NCI-H2107 treated with DMSO at 0.1 percent for 48 hours (cell line): ENCODE results near the gene EPHB2.
"Not testable (repeated sequence)": the region's sequence is repeated elsewhere in the genome, so short reads cannot be mapped to it uniquely, and the experiment has no call there.

Source experiments
- DNase-seq: peaks from one replicate; lab custom pipeline; 2025; ENCODE audit not compliant: unreplicated experiment; lab: John Stamatoyannopoulos, UW

Gene EPHB2

GRCh38 chr1:22831729-22832413 lies 121.2 kb downstream of the EPHB2 start:
- no peak for DNase-seq

DNA sequence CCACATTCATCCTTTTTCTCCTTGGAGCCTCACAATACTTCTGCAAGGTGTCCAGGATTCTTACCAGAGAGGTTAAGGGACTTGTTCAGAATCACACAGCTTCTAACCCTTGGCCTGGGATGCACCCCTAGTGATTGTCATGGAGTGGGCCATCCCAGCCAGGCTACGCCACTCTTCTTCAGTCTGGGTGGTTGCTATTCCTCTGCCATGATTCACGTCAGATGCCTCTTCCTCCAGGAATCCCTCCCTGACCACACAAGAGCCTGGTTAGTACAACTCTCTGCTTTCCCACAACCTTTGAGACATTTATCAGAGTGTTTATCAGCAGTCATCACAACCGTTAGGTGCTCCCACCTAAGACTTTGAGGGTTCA lies 121.8 kb downstream of the EPHB2 start:
- DNase-seq = no peak

DNA sequence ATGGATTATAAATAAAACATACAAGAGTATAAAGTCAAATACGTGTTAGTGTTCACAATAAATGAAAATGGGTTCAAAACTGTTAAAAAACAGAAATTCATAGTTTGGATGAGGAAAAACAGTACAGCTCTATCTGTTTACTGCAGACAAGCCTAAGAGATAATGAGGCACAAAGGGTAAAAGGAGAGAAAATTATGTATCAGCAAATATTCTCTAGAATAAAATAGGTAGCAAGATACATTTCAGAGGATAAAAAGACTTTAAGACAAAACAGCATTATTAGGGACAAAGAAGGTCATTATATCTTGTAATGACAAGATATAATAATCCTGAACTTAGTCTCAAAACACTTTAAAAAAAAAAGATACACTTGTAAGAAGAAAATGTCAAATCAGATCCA lies 123.1 kb downstream of the EPHB2 start:
- no peak for DNase-seq

DNA sequence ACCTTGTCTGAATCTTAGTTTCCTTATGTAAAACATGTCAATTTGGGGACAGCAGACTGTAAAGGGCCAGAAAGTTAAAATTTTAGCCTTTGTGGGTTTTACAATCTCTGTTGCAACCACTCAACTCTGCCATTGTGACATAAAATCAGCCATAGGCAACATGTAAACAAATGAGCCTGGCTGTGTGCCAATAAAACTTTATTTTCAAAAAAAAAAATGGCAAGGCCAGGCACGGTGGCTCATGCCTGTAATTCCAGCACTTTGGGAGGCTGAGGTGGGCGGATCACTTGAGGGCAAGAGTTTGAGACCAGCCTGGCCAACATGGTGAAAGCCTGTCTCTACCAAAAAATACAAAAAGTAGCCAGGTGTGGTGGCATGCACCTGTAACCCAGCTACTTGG lies 123.8 kb downstream of the EPHB2 start:
- not testable (repeated sequence) for DNase-seq

DNA sequence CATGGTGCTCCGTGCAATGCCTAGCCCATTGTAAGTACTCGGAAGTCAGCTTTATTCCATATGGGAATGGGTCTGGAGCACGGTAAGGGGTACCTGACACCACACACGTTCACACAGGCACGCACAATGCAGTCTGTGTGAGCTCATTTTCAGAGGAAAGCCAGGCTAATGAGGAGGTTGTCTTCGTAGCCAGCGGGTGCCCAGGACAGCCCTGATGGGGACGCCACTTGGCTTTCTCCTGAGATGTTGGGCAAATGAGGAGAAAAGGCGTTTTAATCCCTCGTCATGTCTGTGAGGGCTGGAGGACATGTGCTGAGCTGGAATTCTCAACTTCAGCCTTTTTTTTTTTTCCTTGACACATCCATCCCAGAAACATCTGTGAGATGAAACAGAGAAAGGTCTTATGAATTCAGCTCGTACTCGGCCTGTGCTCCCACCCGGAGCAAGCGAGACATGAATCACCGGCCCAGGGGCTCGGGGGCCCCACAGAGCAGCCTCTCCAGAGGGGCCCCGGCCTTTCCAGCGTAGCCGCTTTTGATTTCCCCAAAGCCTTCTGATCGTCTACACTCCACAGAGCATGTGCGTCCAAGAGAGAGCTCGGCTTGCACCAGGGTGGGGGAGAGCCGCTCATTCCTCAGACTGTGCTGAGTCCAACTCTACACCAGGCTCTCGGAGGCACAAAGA lies 125.1 kb downstream of the EPHB2 start:
- DNase-seq = no peak

DNA sequence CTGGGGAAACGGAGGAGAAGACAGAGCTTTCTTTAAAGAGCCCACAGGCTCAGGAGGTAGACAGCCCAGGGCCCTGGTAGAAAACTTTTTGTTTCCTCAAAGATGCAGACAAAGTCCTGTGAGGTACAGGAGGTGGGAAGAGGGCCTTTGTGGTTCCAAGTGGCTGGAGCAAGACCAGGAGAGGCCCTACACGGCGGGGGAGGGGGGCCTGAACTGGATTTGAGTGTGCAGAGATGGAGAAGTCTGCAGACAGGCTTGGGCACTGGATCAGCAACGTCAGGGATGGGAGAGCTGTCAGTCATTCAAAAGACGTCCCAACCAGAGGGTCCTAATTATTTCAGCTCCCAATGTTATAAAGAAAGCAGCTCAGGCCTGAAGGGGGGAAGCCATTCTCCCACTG lies 126.2 kb downstream of the EPHB2 start:
- no peak for DNase-seq

DNA sequence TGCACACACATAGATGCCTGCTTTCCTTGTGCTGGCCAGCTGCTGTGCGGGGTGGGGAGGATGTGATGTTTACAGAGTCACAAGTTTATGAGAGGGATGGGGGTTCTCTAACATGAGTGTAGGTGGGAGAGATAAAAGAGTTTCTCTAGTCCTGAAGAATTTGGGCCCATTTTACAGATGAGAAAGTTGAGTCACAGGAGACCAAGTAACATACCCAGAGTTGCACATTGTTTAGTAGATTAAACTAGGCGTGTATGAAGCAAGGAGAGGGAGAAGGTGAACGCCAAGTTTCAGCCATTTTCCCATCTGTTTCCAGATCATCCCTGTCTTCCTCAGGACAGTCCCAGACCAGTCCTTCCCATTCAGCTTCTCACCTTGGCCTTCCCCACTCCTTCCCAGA lies 126.7 kb downstream of the EPHB2 start:
- no peak for DNase-seq

- DNase-seq = no peak
These were observed 128.3 kb downstream of the EPHB2 start for GRCh38 chr1:22838965-22839364.

DNA sequence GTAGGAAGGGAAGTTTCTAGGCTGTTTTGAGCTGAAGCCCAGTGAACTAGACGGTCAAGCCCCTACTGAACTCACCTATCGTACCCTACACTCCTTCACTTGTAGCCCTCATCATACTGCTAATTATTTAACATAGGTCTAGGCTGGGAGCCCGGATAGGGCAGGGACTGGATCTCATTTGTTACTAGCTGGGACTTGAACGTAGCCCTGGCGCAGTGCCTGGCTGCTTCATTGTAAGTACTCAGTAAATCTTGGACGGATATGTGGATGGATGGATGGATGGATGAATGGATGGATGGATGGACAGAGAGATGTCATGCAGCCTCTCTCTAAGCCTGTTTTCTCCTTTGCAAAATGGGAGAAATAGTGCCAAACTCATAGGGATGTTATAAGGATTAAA lies 129.2 kb downstream of the EPHB2 start:
- no peak for DNase-seq

DNA sequence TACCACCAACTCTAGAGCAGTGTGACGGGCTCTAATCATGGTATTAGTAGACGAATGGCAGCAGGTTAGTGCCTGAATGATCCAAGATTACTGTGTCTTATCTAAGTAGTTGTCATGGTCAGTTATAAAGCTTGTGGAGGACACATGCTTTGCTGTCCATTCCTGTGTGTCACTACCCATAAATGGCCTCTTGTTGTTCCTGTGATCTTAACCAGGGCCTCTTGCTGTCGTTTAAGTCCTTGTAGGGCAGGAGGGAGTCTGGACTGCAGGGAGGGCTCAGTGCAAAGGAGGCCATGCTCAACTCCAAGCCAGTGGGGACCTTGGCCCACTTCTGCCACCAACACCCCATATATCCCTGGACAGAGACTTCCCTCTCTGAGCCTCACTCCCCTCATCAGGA lies 130.5 kb downstream of the EPHB2 start:
- DNase-seq = no peak

DNA sequence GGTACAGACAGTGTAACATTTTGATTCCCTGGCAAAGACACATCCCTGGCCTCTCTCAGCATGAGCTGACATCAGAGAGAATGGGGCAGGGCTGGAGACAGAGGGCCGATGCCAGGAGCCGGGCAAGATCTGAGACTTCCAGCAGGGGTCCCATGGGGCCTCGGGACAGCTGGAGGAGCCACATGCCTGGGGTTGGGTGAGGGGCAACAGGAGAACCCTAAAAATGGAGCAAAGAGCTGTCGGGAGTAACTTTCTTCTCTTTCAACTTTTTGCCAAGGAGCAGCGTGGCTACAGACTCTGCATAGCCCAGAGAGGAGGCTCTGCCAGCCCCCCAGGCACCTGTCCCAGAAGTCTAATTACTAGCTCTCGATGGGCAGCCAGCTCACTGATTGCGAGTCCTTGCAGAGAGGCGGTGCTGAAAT lies 131.2 kb downstream of the EPHB2 start:
- DNase-seq = no peak

DNA sequence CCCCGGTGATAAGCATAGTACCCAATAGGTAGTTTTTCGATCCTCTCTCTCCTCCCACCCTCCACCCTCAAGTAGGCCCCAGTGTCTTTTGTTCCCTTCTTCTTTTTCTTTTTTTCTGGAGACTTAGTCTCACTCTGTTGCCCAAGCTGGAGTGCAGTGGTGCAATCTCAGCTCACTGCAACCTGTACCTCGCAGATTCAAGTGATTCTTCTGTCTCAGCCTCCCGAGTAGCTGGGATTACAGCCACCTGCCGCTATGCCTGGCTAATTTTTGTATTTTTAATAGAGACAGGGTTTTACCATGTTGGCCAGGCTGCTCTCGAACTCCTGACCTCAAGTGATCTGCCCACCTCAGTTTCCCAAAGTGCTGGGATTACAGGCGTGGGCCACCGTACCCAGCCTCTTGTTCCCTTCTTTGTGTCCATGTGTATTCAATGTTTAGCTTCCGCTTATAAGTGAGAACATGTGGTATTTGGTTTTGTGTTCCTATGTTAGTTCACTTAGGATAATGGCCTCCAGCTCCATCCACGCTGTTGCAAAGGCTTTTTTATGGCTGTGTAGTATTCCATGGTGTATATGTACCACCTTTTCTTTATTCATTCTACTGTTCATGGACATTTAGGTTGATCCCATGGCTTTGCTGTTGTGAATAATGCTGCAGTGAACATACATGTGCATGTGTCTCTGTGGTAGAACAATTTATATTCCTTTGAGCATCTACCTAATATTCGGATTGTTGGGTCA lies 133.0 kb downstream of the EPHB2 start:
- not testable (repeated sequence) for DNase-seq

- DNase-seq = no peak
These were observed 134.0 kb downstream of the EPHB2 start for GRCh38 chr1:22844621-22845020.

DNA sequence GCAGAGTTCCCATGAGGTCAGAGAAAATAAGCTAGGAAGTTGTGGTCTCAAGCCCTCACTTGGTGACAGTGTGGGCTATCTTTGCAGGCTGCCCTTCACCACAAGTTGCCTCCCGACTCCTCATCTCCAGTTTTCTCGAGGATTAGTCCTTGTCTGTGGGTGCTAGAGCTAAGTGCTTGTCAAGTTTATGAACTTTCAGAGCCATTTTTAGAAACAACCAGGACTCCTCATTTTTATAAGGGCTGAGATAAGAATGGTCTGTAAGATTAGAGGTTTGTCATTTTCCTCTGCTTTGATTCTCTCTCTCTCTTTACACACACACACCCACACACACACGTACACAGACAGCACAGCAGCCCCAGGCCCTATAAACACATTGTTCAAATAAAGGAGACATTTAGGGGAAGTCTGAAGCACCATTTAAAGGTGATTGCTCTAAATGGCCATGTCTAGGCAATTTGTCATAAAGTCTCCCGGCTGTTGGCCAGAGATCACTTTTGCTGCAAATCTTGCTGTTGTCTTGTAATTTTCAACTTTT lies 134.8 kb downstream of the EPHB2 start:
- no peak for DNase-seq

- no peak for DNase-seq
These were observed 135.8 kb downstream of the EPHB2 start for GRCh38 chr1:22846458-22846857.

DNA sequence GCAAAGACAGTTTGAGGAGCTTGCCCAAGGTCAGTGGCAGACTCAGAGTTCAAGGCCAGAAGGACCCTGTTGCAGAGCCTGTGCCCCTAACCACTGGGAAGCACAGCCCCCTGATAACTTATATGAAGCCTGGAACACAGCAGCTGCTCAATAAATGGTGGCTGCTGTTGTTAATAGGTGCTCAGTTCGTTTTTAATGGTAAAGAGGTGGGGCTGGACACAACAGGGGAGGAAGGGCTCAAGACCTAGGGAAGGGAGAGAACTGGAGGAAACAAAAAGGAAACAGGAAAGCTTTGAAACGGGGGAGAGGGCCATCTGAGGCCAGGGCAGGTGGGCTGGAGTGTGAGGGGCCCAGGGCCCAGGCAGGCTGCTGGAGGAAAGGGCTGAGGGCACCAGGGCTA lies 136.6 kb downstream of the EPHB2 start:
- no peak for DNase-seq

DNA sequence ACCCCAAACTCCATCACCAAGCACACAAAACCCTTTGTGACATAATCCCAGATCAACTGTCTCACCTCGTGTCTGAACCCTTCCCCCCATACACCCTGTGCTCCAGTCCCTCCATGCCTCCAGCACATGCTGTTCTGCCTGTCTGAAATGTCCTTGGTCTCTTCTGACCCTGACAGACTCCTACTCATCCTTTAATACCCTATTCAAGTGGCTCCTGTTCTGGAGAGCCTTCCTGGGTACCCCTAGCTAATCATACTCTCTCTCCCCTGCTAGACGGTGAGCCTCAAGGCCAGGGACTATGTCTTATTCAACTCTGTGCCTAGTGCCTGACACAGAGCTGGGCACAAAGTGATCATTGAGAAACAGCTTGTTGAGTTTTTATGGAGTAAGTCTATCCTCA lies 137.1 kb downstream of the EPHB2 start:
- no peak for DNase-seq

- DNase-seq = no peak
These were observed 137.8 kb downstream of the EPHB2 start for GRCh38 chr1:22848405-22848804.

DNA sequence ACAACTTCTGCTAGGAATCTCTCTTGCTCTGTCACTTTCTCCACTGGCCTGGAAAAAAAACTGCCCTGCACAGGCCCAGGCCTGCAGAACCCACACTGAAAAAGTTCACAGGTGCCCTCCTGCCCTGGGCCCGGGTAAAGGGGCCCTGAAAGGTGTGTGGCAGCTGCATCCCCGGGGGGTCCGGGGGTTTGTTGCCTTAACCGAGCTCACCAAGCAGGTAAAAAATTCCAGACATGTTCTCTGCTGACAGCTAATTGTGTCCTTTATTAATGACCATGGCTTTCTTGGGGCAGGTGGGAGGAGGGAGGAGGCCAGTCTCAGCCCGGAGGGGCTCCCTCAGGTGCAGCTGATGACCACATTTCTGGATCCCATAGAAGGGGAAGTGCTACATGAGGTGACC lies 139.1 kb downstream of the EPHB2 start:
- no peak for DNase-seq

DNA sequence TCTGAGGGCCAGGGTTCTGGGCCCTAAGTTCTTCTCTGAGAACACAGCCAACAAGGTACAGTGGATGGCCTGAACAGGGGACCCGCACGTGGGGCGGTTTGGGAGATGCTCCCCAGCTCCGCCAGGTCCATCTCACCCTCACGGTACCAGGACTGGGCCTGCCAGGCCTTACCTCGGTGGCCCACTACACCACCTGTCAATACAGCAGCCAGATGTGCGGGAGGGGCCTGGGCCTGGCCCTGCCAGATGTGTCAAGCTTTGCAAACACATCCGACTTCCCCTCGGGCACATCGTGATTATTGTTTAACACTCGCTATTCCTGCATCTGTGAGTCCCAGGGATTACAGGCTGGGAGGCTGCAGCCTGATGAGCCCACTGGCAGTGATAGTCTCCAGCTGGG lies 139.6 kb downstream of the EPHB2 start:
- no peak for DNase-seq

- DNase-seq = no peak
These were observed 140.0 kb downstream of the EPHB2 start for GRCh38 chr1:22850681-22851080.

- no peak for DNase-seq
These were observed 140.9 kb downstream of the EPHB2 start for GRCh38 chr1:22851517-22851916.
